Epithelial cell of proximal tubule (primary cell): ENCODE measurements around the gene KLHL6. TPM values are rescaled to one million over a fixed set of nuclear protein-coding genes. Genes with fewer than 3 reads are reported as not detected.

Experiments used
- DNase-seq: peaks from one replicate; pipeline ENCODE4 v3.0.0-alpha.2; 2011; ENCODE audit warnings: low read depth
- H3K4me3 ChIP-seq: 2 replicates; pipeline ENCODE4 v1.5.1; 2011; ENCODE audit warnings: low read depth, mild to moderate bottlenecking, low read length
- CTCF ChIP-seq: conservative IDR thresholded peaks from 2 replicates; pipeline ENCODE4 v1.5.1; 2012; ENCODE audit warnings: low read depth, mild to moderate bottlenecking, low read length
- total RNA-seq: library from RNA; depleted of rRNA; stranded (reverse); fragments of >200 nt; gene quantifications from 2 replicates; pipeline ENCODE4 v1.2.3, GENCODE V29; 2015

KLHL6 gene
- total RNA-seq, 1 donor from 2014 or later, result not detected

- no peak for TF ChIP-seq CTCF
- DNase-seq, result no peak
- H3K4me3 ChIP-seq, result peak overlapping the region; percentile 8
Measured at GRCh38 chr3:183449391-183449790, 106.1 kb downstream of the KLHL6 start.

GRCh38 chr3:183448369-183449128, 107.0 kb downstream of the KLHL6 start:
- no peak for TF ChIP-seq CTCF
- H3K4me3 ChIP-seq, result peak overlapping the region; percentile 85
- no peak for DNase-seq

- DNase-seq, result peak; percentile 35
- peak overlapping the region; percentile 85 for H3K4me3 ChIP-seq
- TF ChIP-seq CTCF, result no peak
Measured at GRCh38 chr3:183447206-183448001, 108.1 kb downstream of the KLHL6 start.

- peak overlapping the region; percentile 85 for H3K4me3 ChIP-seq
- no peak for DNase-seq
- TF ChIP-seq CTCF, result no peak
Measured at GRCh38 chr3:183446838-183447205, 108.7 kb downstream of the KLHL6 start.

- no peak overlapping the region for H3K4me3 ChIP-seq
- DNase-seq, result no peak
- TF ChIP-seq CTCF, result no peak
Measured at GRCh38 chr3:183444748-183445147, 110.8 kb downstream of the KLHL6 start.

- DNase-seq, result no peak
- no peak for TF ChIP-seq CTCF
- H3K4me3 ChIP-seq, result no peak overlapping the region
Measured at GRCh38 chr3:183443395-183444385, 111.8 kb downstream of the KLHL6 start.
